Heart left ventricle (tissue), 16 donors: ENCODE measurements around the gene TSPAN6. TPM values are rescaled to one million over a fixed set of nuclear protein-coding genes. Genes with fewer than 3 reads are reported as not detected.

Source experiments
- ATAC-seq, 4 donors: fragments of 200-7000 bp; cut with Tn5 transposase; one replicate each; pipeline ENCODE4 v1.9.1; 2020 to 2022; ENCODE audit warnings: moderate library complexity in 4 of 4, mild to moderate bottlenecking in 3 of 4, moderate number of reproducible peaks in 1 of 4
- DNase-seq, 5 donors: peaks; one replicate each; pipeline ENCODE4 v3.0.0-alpha.2; 2020
- H3K27ac ChIP-seq, 12 donors: fragments of 200-600 bp; sonication (generic) in 4 of 12; one replicate each; pipeline versions ENCODE4 v1.5.0 to v1.8.0; 2016 to 2022; ENCODE audit warnings: mild to moderate bottlenecking in 2 of 12
- H3K27me3 ChIP-seq, 9 donors: fragments of 200-600 bp; sonication (generic) in 2 of 9; one replicate each; pipeline versions ENCODE4 v1.5.1 to v1.8.0; 2016 to 2022; ENCODE audit warnings: mild to moderate bottlenecking in 3 of 9
- H3K36me3 ChIP-seq, 9 donors: fragments of 200-600 bp; sonication (generic) in 2 of 9; one replicate each; pipeline versions ENCODE4 v1.5.0 to v1.8.0; 2018 to 2022; ENCODE audit warnings: mild to moderate bottlenecking in 2 of 9
- H3K4me1 ChIP-seq, 12 donors: fragments of 200-600 bp; sonication (generic) in 4 of 12; one replicate each; pipeline versions ENCODE4 v1.5.0 to v1.8.0; 2016 to 2022; ENCODE audit warnings: mild to moderate bottlenecking in 3 of 12
- H3K4me3 ChIP-seq, 12 donors: fragments of 200-600 bp; sonication (generic) in 4 of 12; one replicate each; pipeline versions ENCODE4 v1.5.0 to v1.8.0; 2017 to 2022; ENCODE audit warnings: mild to moderate bottlenecking in 9 of 12, moderate library complexity in 4 of 12
- H3K9me3 ChIP-seq, 12 donors: fragments of 200-600 bp; sonication (generic) in 4 of 12; one replicate each; pipeline versions ENCODE4 v1.5.0 to v1.8.0; 2016 to 2022; ENCODE audit warnings: mild to moderate bottlenecking in 1 of 12
- POLR2A ChIP-seq, 2 donors: fragments of 450-650 bp; IDR thresholded peaks; one replicate each; pipeline ENCODE4 v1.6.1; 2017; ENCODE audit warnings: antibody characterized with exemption in 2 of 2, mild to moderate bottlenecking in 2 of 2, moderate library complexity in 2 of 2
- WGBS, 4 donors: extraction: QIAGEN DNeasy Blood & Tissue Kit in 2 of 4; methylation state at CpG; one replicate each; pipeline versions ENCODE4 v1.1.5 to v1.1.7; 2013 to 2018; 5-methylcytosine and 5-hydroxymethylcytosine counted together
- intact Hi-C, 10 donors: fragments of 100-400 bp; cut with DNase I; formaldehyde crosslinking; loops; one replicate each; pipeline versions ENCODE4 v1.11.1 to v1.14.2; 2022
- polyA plus RNA-seq, 2 donors: library from polyadenylated mRNA; stranded (reverse); fragments of 200-250 nt; gene quantifications; one replicate each; pipeline ENCODE4 v1.2.3, GENCODE V29; 2013
- total RNA-seq, 9 donors: library from RNA; depleted of rRNA in 2 of 9; stranded (reverse); fragments of >200 nt in 2 of 9; fragmentation: NEBNext Ultra II Directional in 3 of 9; extraction: Animal tissue kit (Norgen Biotek cat#: 25700) in 3 of 9; gene quantifications; one replicate each; pipeline versions ENCODE4 v1.1.0 to v1.2.4, GENCODE V29; 2016 to 2023
- TF ChIP-seq, protein P1 (sequence below), 12 donors: fragments of 200-600 bp; sonication (generic) in 4 of 12; IDR thresholded peaks; one replicate each; pipeline versions ENCODE4 v1.5.0 to v1.8.0; 2018 to 2022; ENCODE audit warnings: antibody characterized with exemption in 12 of 12, mild to moderate bottlenecking in 5 of 12
- donor health status: ischemic (EF 13 %, LVEDD 7.1; RV severe dilation, severe dysfunction).
- donor health status: healthy with polysubstance abuse.
- donor health status: DM: no; HTN: yes; CAD: no.
- donor health status: DM: no; HTN: no; CAD: no.
- donor health status: ischemic (EF 25% LVEDD 6.9; RV normal size, moderate dysfunction).
- donor health status: ischemic (EF 25% LVEDD 5.7; RV mildly dilated, moderate dysfunction).
- donor health status: healthy.
- donor health status: DM: yes; HTN: yes; CAD: no.
- donor health status: ischemic (EF 35%, LVEDD 5.7; RV mildly dilated, moderate dysfunction).
- donor health status: nonischemic (EF 11% LVEDD 7.7; RV severe dilation, severe dysfunction).
- donor health status: DM: yes; HTN: yes; CAD: no.
- donor health status: PGD.
- donor health status: ischemic (EF 29% LVEDD 5.4; RV normal size, mild dysfunction).
- donor health status: nonischemic (EF 23%, LVEDD 6.1; RV moderate dilation, normal function).

TSPAN6 gene
- total and polyA plus RNA-seq, 11 donors, result 3.2 to 9.0 (median 5.3) TPM

DNA sequence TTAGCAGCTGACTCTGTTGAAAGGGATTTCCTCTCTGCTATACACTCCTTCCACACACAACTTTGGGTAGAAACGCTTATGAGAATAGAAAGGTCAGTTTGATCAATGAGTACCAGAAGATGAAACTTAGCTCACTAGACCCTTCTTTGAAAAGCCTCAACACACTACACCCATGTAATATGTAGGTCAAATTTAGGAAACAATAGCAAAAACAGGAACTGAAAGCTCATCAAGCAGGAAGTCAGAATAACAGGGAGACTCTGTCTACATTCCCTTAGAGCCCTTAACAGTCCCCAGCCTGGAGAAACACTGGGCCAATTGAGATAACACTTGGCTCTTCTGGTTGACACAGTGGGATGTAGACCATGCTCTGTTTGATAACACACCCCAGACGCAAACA lies 38.1 kb upstream of the TSPAN6 start:
- no peaks in the 10 kb centered on the region for H3K36me3 ChIP-seq
- H3K27me3 ChIP-seq, result peaks cover 0 to 43% (median 0%) of the 10 kb centered on the region in 9 donors
- no peaks in the 10 kb centered on the region for H3K9me3 ChIP-seq
- TF ChIP-seq, protein P1, sequence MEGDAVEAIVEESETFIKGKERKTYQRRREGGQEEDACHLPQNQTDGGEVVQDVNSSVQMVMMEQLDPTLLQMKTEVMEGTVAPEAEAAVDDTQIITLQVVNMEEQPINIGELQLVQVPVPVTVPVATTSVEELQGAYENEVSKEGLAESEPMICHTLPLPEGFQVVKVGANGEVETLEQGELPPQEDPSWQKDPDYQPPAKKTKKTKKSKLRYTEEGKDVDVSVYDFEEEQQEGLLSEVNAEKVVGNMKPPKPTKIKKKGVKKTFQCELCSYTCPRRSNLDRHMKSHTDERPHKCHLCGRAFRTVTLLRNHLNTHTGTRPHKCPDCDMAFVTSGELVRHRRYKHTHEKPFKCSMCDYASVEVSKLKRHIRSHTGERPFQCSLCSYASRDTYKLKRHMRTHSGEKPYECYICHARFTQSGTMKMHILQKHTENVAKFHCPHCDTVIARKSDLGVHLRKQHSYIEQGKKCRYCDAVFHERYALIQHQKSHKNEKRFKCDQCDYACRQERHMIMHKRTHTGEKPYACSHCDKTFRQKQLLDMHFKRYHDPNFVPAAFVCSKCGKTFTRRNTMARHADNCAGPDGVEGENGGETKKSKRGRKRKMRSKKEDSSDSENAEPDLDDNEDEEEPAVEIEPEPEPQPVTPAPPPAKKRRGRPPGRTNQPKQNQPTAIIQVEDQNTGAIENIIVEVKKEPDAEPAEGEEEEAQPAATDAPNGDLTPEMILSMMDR (IDR thresholded peaks at IDR 0.05), result no peak
- TF ChIP-seq POLR2A (IDR thresholded peaks at IDR 0.05), result no peak
- ATAC-seq (no peak), DNase-seq (no peak)
- 26 to 41% (median 32%) methylated on average over 2 of the region's 2 CpGs for WGBS, 4 donors
- H3K27ac ChIP-seq, result no peak overlapping the region
- no peak overlapping the region for H3K4me3 ChIP-seq
- intact Hi-C loops, result loop anchor here in 2 of 10 donors (10.0 kb wide), 2 partner anchors 530 to 610 kb away; no protein-coding TSS in a partner anchor
- H3K4me1 ChIP-seq, result peaks cover 0 to 11% (median 0%) of the 10 kb centered on the region in 12 donors

- intact Hi-C loops, result loop anchor here in 2 of 10 donors (10.0 kb wide), 2 partner anchors 531 to 611 kb away; no protein-coding TSS in a partner anchor
- Histone ChIP-seq H3K4me1 (peaks cover 0 to 11% (median 0%) of the 10 kb centered on the region in 12 donors), H3K27me3 (peaks cover 0 to 40% (median 0%) of the 10 kb centered on the region in 9 donors), H3K9me3 (no peaks in the 10 kb centered on the region), H3K27ac (no peak overlapping the region), H3K4me3 (no peak overlapping the region), H3K36me3 (no peaks in the 10 kb centered on the region)
- TF ChIP-seq, protein P1 (IDR thresholded peaks at IDR 0.05), result no peak
- 45 to 91% (median 69%) methylated on average over 3 of the region's 3 CpGs for WGBS, 4 donors
- no peak for DNase-seq
- peak in 1 of 4 donors; percentile 22 for ATAC-seq
Measured at GRCh38 chrX:100673397-100673953, 36.9 kb upstream of the TSPAN6 start.

- 61 to 90% (median 79%) methylated on average over 3 of the region's 3 CpGs for WGBS, 4 donors
- ATAC-seq, result no peak
- TF ChIP-seq POLR2A (IDR thresholded peaks at IDR 0.05), result no peak
- TF ChIP-seq, protein P1 (IDR thresholded peaks at IDR 0.05), result no peak
- no peak for DNase-seq
- H3K9me3 ChIP-seq, result no peaks in the 10 kb centered on the region
- intact Hi-C loops, result loop anchor here in 2 of 10 donors (10.0 kb wide), 2 partner anchors 532 to 612 kb away; no protein-coding TSS in a partner anchor
- H3K27me3 ChIP-seq, result peaks cover 0 to 38% (median 0%) of the 10 kb centered on the region in 9 donors
- no peak overlapping the region for H3K4me3 ChIP-seq
- peaks cover 0 to 11% (median 0%) of the 10 kb centered on the region in 12 donors for H3K4me1 ChIP-seq
- no peak overlapping the region for H3K27ac ChIP-seq
- no peaks in the 10 kb centered on the region for H3K36me3 ChIP-seq
Measured at GRCh38 chrX:100672966-100673365, 36.4 kb upstream of the TSPAN6 start.

DNA sequence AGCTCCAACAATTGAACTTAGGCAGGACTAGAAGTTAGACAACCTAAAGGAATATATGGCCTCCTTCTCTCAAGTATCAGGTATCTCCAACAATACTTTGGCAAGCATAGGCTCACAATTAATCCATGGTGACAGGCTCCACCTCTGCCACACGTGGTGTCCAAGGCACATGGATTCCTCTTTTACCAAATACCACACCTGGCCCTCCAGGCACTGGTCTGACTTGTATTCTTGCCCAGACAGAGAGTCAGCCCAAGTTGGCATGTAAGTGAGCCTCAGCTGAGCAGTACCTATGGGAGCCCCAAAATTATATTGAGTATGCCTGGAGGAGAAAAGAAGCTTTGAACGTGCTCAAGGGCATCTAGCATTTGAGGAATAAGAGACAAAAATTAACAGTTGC lies 27.0 kb upstream of the TSPAN6 start:
- no peak overlapping the region for H3K27ac ChIP-seq
- peaks cover 0 to 3% (median 0%) of the 10 kb centered on the region in 12 donors for H3K4me1 ChIP-seq
- H3K36me3 ChIP-seq, result peaks cover 0 to 3% (median 0%) of the 10 kb centered on the region in 9 donors
- H3K9me3 ChIP-seq, result no peaks in the 10 kb centered on the region
- no peak for ATAC-seq
- TF ChIP-seq POLR2A (IDR thresholded peaks at IDR 0.05), result no peak
- TF ChIP-seq, protein P1 (IDR thresholded peaks at IDR 0.05), result no peak
- intact Hi-C loops, result no loop called here
- H3K27me3 ChIP-seq, result peaks cover 0 to 17% (median 0%) of the 10 kb centered on the region in 9 donors
- 46 to 78% (median 61%) methylated on average over 2 of the region's 2 CpGs for WGBS, 4 donors
- no peak overlapping the region for H3K4me3 ChIP-seq
- DNase-seq, result no peak
